DMS114 treated with DMSO at 0.1 percent for 48 hours (cell line): ENCODE measurements around the gene GPRC5B.

Source experiments
- DNase-seq: peaks from one replicate; lab custom pipeline; 2025; ENCODE audit not compliant: unreplicated experiment; lab: John Stamatoyannopoulos, UW

The GPRC5B gene

GRCh38 chr16:19898924-19899604 lies 14.4 kb upstream of the GPRC5B start:
- DNase-seq, result peak; percentile 33

GRCh38 chr16:19898166-19898565 lies 13.5 kb upstream of the GPRC5B start:
- no peak for DNase-seq

- DNase-seq, result no peak
These were observed 12.3 kb upstream of the GPRC5B start for GRCh38 chr16:19896951-19897350.

- no peak for DNase-seq
These were observed 9.9 kb upstream of the GPRC5B start for GRCh38 chr16:19894586-19894985.

- no peak for DNase-seq
These were observed 8.3 kb upstream of the GPRC5B start for GRCh38 chr16:19892902-19893301.

- DNase-seq, result no peak
These were observed 6.3 kb upstream of the GPRC5B start for GRCh38 chr16:19890901-19891300.

GRCh38 chr16:19888834-19889233 lies 4.2 kb upstream of the GPRC5B start:
- no peak for DNase-seq

GRCh38 chr16:19886073-19886941 lies 1.7 kb upstream of the GPRC5B start:
- DNase-seq, result peak; percentile 66

- no peak for DNase-seq
These were observed 914 bp upstream of the GPRC5B start for GRCh38 chr16:19885451-19886072.

- DNase-seq, result no peak
These were observed 622 bp downstream of the GPRC5B start for GRCh38 chr16:19883966-19884485.

- no peak for DNase-seq
These were observed 1.2 kb downstream of the GPRC5B start for GRCh38 chr16:19883296-19883965.

GRCh38 chr16:19882646-19883045 lies 2.0 kb downstream of the GPRC5B start:
- no peak for DNase-seq

- DNase-seq, result no peak
These were observed 2.5 kb downstream of the GPRC5B start for GRCh38 chr16:19882186-19882585.

- DNase-seq, result no peak
These were observed 2.9 kb downstream of the GPRC5B start for GRCh38 chr16:19881783-19882182.

- DNase-seq, result no peak
These were observed 3.6 kb downstream of the GPRC5B start for GRCh38 chr16:19881028-19881427.

GRCh38 chr16:19879241-19879792 lies 5.3 kb downstream of the GPRC5B start:
- DNase-seq, result no peak

GRCh38 chr16:19878757-19879156 lies 5.9 kb downstream of the GPRC5B start:
- no peak for DNase-seq

- DNase-seq, result no peak
These were observed 8.1 kb downstream of the GPRC5B start for GRCh38 chr16:19876501-19877059.

GRCh38 chr16:19875900-19876299 lies 8.7 kb downstream of the GPRC5B start:
- DNase-seq, result no peak

- DNase-seq, result no peak
These were observed 9.6 kb downstream of the GPRC5B start for GRCh38 chr16:19874851-19875546.
